HEK293 (cell line): Measurements from ENCODE around the gene SVIL.
A peak's percentile ranks its signal among the peaks of the same experiment; 100 is the strongest.

Experiments
- CTCF ChIA-PET: fragments of 350-600 bp; formaldehyde crosslinking; extraction: SDS; loops from one replicate; lab custom pipeline; 2021; ENCODE audit warnings: antibody characterized with exemption; lab: Yijun Ruan, JAX
- POLR2A ChIA-PET: fragments of 300-600 bp; formaldehyde crosslinking; extraction: SDS; loops from one replicate; lab custom pipeline; 2020; ENCODE audit warnings: antibody characterized with exemption, inconsistent platforms; lab: Yijun Ruan, JAX
- H3K27ac ChIP-seq: fragments of 200-500 bp; sonication (Bioruptor generic); 2 replicates; pipeline ENCODE4 v1.5.1; 2014; ENCODE audit warnings: low read depth, low read length, control low read depth, inconsistent platforms; ENCODE audit errors: extremely low read depth
- H3K36me3 ChIP-seq, 2 experiments: fragments of 200-500 bp in 1 of 2; sonication (Bioruptor generic) in 1 of 2; 1 replicate in 1 of 2; 2 replicates in 1 of 2; pipeline ENCODE4 v1.5.1; 2014 to 2017; ENCODE audit warnings: inconsistent platforms in 2 of 2, low read length in 2 of 2; ENCODE audit not compliant: control insufficient read depth in 2 of 2, insufficient read depth in 1 of 2
- H3K4me1 ChIP-seq: fragments of 200-500 bp; sonication (Bioruptor generic); 2 replicates; pipeline ENCODE4 v1.5.1; 2014; ENCODE audit warnings: mild to moderate bottlenecking, low read length, inconsistent platforms; ENCODE audit not compliant: control insufficient read depth, insufficient read depth
- H3K4me3 ChIP-seq: 2 replicates; pipeline ENCODE4 v1.5.1; 2011; ENCODE audit warnings: low read depth, mild to moderate bottlenecking, control low read depth, low read length, moderate library complexity
- H3K9me3 ChIP-seq: fragments of 200-500 bp; sonication (Bioruptor generic); 2 replicates; pipeline ENCODE4 v1.5.1; 2014; ENCODE audit warnings: low read depth, low read length, inconsistent platforms; ENCODE audit not compliant: control insufficient read depth, insufficient read depth
- KLF10 ChIP-seq: fragments of 450-650 bp; IDR thresholded peaks from 2 replicates; pipeline ENCODE4 v1.5.1; 2018; ENCODE audit warnings: missing biosample characterization, mild to moderate bottlenecking, missing genetic modification characterization
- SP2 ChIP-seq: fragments of 450-650 bp; formaldehyde crosslinking; IDR thresholded peaks from 2 replicates; pipeline ENCODE4 v1.5.1; 2016; ENCODE audit warnings: missing biosample characterization, missing genetic modification characterization
- ZBTB17 ChIP-seq: fragments of 450-650 bp; formaldehyde crosslinking; IDR thresholded peaks from 2 replicates; pipeline ENCODE4 v1.5.1; 2016; ENCODE audit warnings: missing biosample characterization, missing genetic modification characterization
- ZFP69B ChIP-seq: fragments of 450-650 bp; formaldehyde crosslinking; IDR thresholded peaks from 2 replicates; pipeline ENCODE4 v1.5.1; 2016; ENCODE audit warnings: missing biosample characterization, missing genetic modification characterization
- ZNF146 ChIP-seq: fragments of 450-650 bp; formaldehyde crosslinking; IDR thresholded peaks from 2 replicates; pipeline ENCODE4 v1.5.1; 2016; ENCODE audit warnings: missing biosample characterization, missing genetic modification characterization
- ZNF169 ChIP-seq: fragments of 450-650 bp; formaldehyde crosslinking; IDR thresholded peaks from 2 replicates; pipeline ENCODE4 v1.5.1; 2016; ENCODE audit warnings: missing biosample characterization, missing genetic modification characterization
- ZNF2 ChIP-seq: fragments of 450-650 bp; formaldehyde crosslinking; IDR thresholded peaks from 2 replicates; pipeline ENCODE4 v1.5.1; 2016; ENCODE audit warnings: missing biosample characterization, missing genetic modification characterization
- ZNF221 ChIP-seq: fragments of 450-650 bp; formaldehyde crosslinking; IDR thresholded peaks from 2 replicates; pipeline ENCODE4 v1.5.1; 2017; ENCODE audit warnings: missing biosample characterization, missing genetic modification characterization, borderline replicate concordance
- ZNF23 ChIP-seq: fragments of 450-650 bp; formaldehyde crosslinking; IDR thresholded peaks from 2 replicates; pipeline ENCODE4 v1.5.1; 2016; ENCODE audit warnings: missing biosample characterization, missing genetic modification characterization, borderline replicate concordance
- ZNF266 ChIP-seq: fragments of 450-650 bp; formaldehyde crosslinking; IDR thresholded peaks from 2 replicates; pipeline ENCODE4 v1.5.1; 2016; ENCODE audit warnings: missing biosample characterization, missing genetic modification characterization, low read depth
- ZNF560 ChIP-seq: fragments of 450-650 bp; formaldehyde crosslinking; IDR thresholded peaks from 2 replicates; pipeline ENCODE4 v1.5.1; 2017; ENCODE audit warnings: missing biosample characterization, missing genetic modification characterization, borderline replicate concordance
- ZNF670 ChIP-seq: fragments of 450-650 bp; formaldehyde crosslinking; IDR thresholded peaks from 2 replicates; pipeline ENCODE4 v1.5.1; 2016; ENCODE audit warnings: missing biosample characterization, missing genetic modification characterization, low read depth
- ZNF707 ChIP-seq: fragments of 450-650 bp; formaldehyde crosslinking; IDR thresholded peaks from 2 replicates; pipeline ENCODE4 v1.5.1; 2016; ENCODE audit warnings: missing biosample characterization, missing genetic modification characterization
- ZNF777 ChIP-seq: fragments of 450-650 bp; formaldehyde crosslinking; IDR thresholded peaks from 2 replicates; pipeline ENCODE4 v1.5.1; 2017; ENCODE audit warnings: missing biosample characterization, missing genetic modification characterization, borderline replicate concordance
- ZSCAN30 ChIP-seq: fragments of 450-650 bp; IDR thresholded peaks from 2 replicates; pipeline ENCODE4 v1.5.1; 2018; ENCODE audit warnings: missing biosample characterization, mild to moderate bottlenecking, missing genetic modification characterization, moderate library complexity
- ZXDB ChIP-seq: fragments of 450-650 bp; formaldehyde crosslinking; IDR thresholded peaks from 2 replicates; pipeline ENCODE4 v1.5.1; 2016; ENCODE audit warnings: missing biosample characterization, missing genetic modification characterization
- TF ChIP-seq, protein P1 (sequence below): fragments of 450-650 bp; formaldehyde crosslinking; IDR thresholded peaks from 2 replicates; pipeline ENCODE4 v1.5.1; 2016; ENCODE audit warnings: missing biosample characterization, missing genetic modification characterization
- TF ChIP-seq, protein P2 (sequence below): fragments of 450-650 bp; formaldehyde crosslinking; IDR thresholded peaks from 2 replicates; pipeline ENCODE4 v1.5.1; 2016; ENCODE audit warnings: missing biosample characterization, missing genetic modification characterization
- TF ChIP-seq, protein P3 (sequence below): fragments of 450-650 bp; formaldehyde crosslinking; IDR thresholded peaks from 2 replicates; pipeline ENCODE4 v1.5.1; 2016; ENCODE audit warnings: missing biosample characterization, missing genetic modification characterization
- TF ChIP-seq, protein P4 (sequence below): fragments of 450-650 bp; formaldehyde crosslinking; IDR thresholded peaks from 2 replicates; pipeline ENCODE4 v1.5.1; 2016; ENCODE audit warnings: missing biosample characterization, missing genetic modification characterization

SVIL gene

DNA sequence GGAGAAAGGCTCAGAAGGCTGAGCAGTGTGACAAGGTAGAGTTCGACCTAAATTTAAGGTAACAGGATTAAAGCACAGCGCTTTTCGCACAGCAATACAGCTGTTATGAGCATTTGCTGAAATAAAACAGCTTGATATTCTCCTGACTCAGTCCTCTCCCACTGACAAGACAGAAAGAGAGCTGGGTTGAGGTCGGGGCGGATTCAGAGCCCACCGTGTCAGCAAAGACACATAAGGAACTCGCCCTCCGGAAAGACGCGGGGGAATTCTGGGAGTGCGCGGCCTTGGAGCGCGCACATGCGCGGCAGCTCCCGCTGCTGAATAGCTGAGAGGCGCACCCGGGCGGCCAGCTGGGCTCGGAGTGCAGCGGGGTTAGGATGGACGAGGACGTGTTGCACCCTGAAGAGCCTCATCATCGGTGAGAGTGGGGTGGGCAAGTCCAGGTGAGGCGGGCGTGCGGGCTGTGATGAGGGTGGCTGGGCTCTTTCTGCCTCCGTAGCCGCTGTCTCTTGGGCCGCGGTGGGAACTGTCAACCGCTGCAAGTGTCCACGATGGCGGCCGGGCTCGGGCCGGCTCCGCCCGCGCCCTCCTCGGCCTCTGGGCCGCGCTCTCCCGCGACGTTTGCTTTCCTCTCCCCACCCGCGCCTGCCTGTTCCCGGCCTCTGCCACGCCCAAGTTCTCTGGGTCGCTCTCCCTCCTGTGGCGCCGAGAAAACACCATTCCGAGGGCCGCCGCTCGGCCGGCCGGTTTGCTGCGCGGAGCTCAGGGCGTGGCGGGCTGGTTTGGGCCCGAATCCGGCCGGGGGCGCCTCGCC is 225.3 kb downstream of the SVIL start (continued):
- TF ChIP-seq ZSCAN30 (tag by site-specific recombination) = no peak
- no peak for TF ChIP-seq KLF10 (tag by site-specific recombination)
- TF ChIP-seq ZNF266 (tag by site-specific recombination) = no peak
- 0 out of 2 replicates have a peak, but pooled peaks have one; percentile 25 for TF ChIP-seq ZNF146 (tag by site-specific recombination)
- TF ChIP-seq ZNF670 (tag by site-specific recombination) = no peak
- no peak for TF ChIP-seq ZNF777 (tag by site-specific recombination)
- TF ChIP-seq, protein P1, sequence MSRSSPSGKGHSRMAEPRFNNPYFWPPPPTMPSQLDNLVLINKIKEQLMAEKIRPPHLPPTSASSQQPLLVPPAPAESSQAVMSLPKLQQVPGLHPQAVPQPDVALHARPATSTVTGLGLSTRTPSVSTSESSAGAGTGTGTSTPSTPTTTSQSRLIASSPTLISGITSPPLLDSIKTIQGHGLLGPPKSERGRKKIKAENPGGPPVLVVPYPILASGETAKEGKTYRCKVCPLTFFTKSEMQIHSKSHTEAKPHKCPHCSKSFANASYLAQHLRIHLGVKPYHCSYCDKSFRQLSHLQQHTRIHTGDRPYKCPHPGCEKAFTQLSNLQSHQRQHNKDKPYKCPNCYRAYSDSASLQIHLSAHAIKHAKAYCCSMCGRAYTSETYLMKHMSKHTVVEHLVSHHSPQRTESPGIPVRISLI (tag by site-specific recombination) = no peak
- TF ChIP-seq ZFP69B = no peak
- peak; percentile 12; the same call in 1 of the 2 replicates for TF ChIP-seq SP2
- no peak for TF ChIP-seq ZNF707 (tag by site-specific recombination)
- no peak for TF ChIP-seq ZNF221 (tag by site-specific recombination)
- TF ChIP-seq ZNF560 (tag by site-specific recombination) = no peak
- TF ChIP-seq ZXDB (tag by site-specific recombination) = peak; percentile 64; the same call in 1 of the 2 replicates
- TF ChIP-seq ZNF23 = no peak
- no peak for TF ChIP-seq ZNF169
- TF ChIP-seq, protein P2, sequence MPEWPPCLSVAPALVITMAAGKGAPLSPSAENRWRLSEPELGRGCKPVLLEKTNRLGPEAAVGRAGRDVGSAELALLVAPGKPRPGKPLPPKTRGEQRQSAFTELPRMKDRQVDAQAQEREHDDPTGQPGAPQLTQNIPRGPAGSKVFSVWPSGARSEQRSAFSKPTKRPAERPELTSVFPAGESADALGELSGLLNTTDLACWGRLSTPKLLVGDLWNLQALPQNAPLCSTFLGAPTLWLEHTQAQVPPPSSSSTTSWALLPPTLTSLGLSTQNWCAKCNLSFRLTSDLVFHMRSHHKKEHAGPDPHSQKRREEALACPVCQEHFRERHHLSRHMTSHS = no peak

DNA sequence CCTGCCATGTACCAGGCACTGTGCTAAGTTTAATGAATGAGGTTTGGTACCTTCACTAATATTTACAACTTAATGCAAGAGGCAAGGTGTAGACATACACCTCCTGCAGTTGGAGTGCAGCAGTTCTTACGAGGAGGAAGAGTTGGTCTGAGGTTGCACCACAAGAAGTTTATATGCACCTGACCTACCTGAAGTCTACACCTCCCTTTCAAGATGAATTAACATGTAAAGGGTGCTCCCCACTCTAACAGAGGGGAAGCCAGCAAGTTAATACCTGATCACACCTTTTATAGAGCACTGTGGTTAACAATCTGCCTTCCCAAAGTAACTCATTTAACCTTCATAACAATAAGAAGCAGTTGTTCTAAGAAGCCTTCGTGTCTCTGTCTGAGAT is 225.9 kb downstream of the SVIL start:
- POLR2A ChIA-PET = interaction anchor here (1.0 kb wide), 1 partner anchor 731 kb away, joined by 3 read pairs; the partner anchor contains the start of gene BAMBI
- no peak overlapping the region for H3K4me3 ChIP-seq
- TF ChIP-seq ZBTB17 (tag by site-specific recombination) (no peak), ZNF2 (no peak)
- TF ChIP-seq, protein P3, sequence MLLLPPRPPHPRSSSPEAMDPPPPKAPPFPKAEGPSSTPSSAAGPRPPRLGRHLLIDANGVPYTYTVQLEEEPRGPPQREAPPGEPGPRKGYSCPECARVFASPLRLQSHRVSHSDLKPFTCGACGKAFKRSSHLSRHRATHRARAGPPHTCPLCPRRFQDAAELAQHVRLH = no peak
- TF ChIP-seq, protein P4, sequence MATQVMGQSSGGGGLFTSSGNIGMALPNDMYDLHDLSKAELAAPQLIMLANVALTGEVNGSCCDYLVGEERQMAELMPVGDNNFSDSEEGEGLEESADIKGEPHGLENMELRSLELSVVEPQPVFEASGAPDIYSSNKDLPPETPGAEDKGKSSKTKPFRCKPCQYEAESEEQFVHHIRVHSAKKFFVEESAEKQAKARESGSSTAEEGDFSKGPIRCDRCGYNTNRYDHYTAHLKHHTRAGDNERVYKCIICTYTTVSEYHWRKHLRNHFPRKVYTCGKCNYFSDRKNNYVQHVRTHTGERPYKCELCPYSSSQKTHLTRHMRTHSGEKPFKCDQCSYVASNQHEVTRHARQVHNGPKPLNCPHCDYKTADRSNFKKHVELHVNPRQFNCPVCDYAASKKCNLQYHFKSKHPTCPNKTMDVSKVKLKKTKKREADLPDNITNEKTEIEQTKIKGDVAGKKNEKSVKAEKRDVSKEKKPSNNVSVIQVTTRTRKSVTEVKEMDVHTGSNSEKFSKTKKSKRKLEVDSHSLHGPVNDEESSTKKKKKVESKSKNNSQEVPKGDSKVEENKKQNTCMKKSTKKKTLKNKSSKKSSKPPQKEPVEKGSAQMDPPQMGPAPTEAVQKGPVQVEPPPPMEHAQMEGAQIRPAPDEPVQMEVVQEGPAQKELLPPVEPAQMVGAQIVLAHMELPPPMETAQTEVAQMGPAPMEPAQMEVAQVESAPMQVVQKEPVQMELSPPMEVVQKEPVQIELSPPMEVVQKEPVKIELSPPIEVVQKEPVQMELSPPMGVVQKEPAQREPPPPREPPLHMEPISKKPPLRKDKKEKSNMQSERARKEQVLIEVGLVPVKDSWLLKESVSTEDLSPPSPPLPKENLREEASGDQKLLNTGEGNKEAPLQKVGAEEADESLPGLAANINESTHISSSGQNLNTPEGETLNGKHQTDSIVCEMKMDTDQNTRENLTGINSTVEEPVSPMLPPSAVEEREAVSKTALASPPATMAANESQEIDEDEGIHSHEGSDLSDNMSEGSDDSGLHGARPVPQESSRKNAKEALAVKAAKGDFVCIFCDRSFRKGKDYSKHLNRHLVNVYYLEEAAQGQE (tag by site-specific recombination) = no peak
- TF ChIP-seq, all 188 proteins: peak for 0
- no peaks in the 10 kb centered on the region; a peak in 1 of 3 replicates for H3K36me3 ChIP-seq
- H3K4me1 ChIP-seq = peaks cover 3% of the 10 kb centered on the region; the same call in 1 of the 2 replicates
- CTCF ChIA-PET = interaction anchor here (0.6 to 0.7 kb wide), 2 partner anchors 127 to 149 kb away, joined by 3 to 5 read pairs; no protein-coding TSS in a partner anchor
- H3K27ac ChIP-seq = peak overlapping the region; percentile 48; the same call in 1 of the 2 replicates
- no peaks in the 10 kb centered on the region for H3K9me3 ChIP-seq
